ENCODE results near the gene GMDS. TPM values are rescaled to one million over a fixed set of nuclear protein-coding genes. Genes with fewer than 3 reads are reported as not detected.

GMDS gene
- total RNA-seq, 1 donor from 2014 or later = 7.2 TPM

DNA sequence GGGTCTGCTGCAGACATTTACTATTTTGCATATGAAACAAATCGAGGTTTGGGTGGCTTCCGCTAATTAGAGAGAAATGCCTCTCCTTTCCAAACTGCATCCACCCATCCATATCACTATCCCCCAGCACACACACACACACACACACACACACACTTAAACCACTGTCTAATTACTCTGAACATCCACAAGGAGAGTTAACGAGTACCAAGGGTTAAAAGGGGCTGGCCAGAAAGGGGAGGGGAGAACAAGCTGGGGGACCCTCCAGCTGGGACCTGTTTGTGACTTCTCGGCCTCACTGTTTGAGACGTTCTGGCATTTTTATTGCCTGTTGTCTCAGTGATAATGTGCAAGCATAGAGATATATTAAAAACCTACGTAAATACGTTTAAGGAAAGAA is 374.5 kb downstream of the GMDS start:
- TF ChIP-seq CTCF (IDR thresholded peaks at IDR 0.05; ENCODE audit: borderline replicate concordance) = no peak
- Histone ChIP-seq H3K27ac (replicated peaks) (no peak overlapping the region), H3K4me3 (no peak overlapping the region), H3K4me1 (peaks cover 18% of the 10 kb centered on the region), H3K9me3 (replicated peaks) (no peaks in the 10 kb centered on the region), H3K27me3 (ENCODE audit: low read depth) (peaks cover 50% of the 10 kb centered on the region), H3K36me3 (no peaks in the 10 kb centered on the region)
- intact Hi-C loops (cut with micrococcal nuclease) = no loop called here
- DNase-seq = no peak

- no peaks in the 10 kb centered on the region for H3K36me3 ChIP-seq
- TF ChIP-seq CTCF (IDR thresholded peaks at IDR 0.05; ENCODE audit: borderline replicate concordance) = no peak
- H3K27me3 ChIP-seq (ENCODE audit: low read depth) = peaks cover 50% of the 10 kb centered on the region
- H3K9me3 ChIP-seq (replicated peaks) = no peaks in the 10 kb centered on the region
- H3K27ac ChIP-seq (replicated peaks) = no peak overlapping the region
- H3K4me3 ChIP-seq = no peak overlapping the region
- intact Hi-C loops (cut with micrococcal nuclease) = no loop called here
- no peak for DNase-seq
- peaks cover 18% of the 10 kb centered on the region for H3K4me1 ChIP-seq
Measured at GRCh38 chr6:1870251-1870650, 375.2 kb downstream of the GMDS start.

DNA sequence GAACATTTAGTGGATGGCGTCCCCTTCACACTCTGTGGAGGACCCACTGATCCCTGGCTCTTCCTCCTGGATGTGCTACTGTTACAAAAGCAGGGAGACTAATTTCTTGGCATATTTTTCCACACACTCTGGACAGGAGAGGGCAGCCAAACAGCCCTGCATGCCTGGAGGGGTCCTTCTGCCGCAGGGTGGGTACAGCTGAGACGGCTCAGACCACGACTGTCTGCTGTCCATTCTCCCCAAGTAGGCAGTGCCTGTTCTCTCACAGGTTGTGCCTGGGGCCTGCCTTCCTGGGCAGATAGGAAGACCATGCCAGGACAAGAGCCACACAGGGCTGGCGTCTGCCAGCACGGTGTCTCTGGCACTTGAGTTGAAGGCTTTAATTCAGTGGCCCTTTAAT is 375.6 kb downstream of the GMDS start:
- Histone ChIP-seq H3K36me3 (no peaks in the 10 kb centered on the region), H3K4me1 (peaks cover 18% of the 10 kb centered on the region), H3K27me3 (ENCODE audit: low read depth) (peaks cover 50% of the 10 kb centered on the region), H3K27ac (replicated peaks) (no peak overlapping the region), H3K4me3 (no peak overlapping the region), H3K9me3 (replicated peaks) (no peaks in the 10 kb centered on the region)
- TF ChIP-seq CTCF (IDR thresholded peaks at IDR 0.05; ENCODE audit: borderline replicate concordance) = no peak
- no peak for DNase-seq
- intact Hi-C loops (cut with micrococcal nuclease) = no loop called here

GRCh38 chr6:1869308-1869707 is 376.1 kb downstream of the GMDS start:
- H3K36me3 ChIP-seq = no peaks in the 10 kb centered on the region
- DNase-seq = no peak
- H3K9me3 ChIP-seq (replicated peaks) = no peaks in the 10 kb centered on the region
- no peak overlapping the region for H3K27ac ChIP-seq (replicated peaks)
- no peak overlapping the region for H3K4me3 ChIP-seq
- TF ChIP-seq CTCF (IDR thresholded peaks at IDR 0.05; ENCODE audit: borderline replicate concordance) = no peak
- H3K4me1 ChIP-seq = peaks cover 18% of the 10 kb centered on the region
- peaks cover 46% of the 10 kb centered on the region for H3K27me3 ChIP-seq (ENCODE audit: low read depth)
- intact Hi-C loops (cut with micrococcal nuclease) = no loop called here

- no peak for TF ChIP-seq CTCF (IDR thresholded peaks at IDR 0.05; ENCODE audit: borderline replicate concordance)
- no peaks in the 10 kb centered on the region for H3K9me3 ChIP-seq (replicated peaks)
- H3K36me3 ChIP-seq = no peaks in the 10 kb centered on the region
- H3K27me3 ChIP-seq (ENCODE audit: low read depth) = peaks cover 42% of the 10 kb centered on the region
- H3K27ac ChIP-seq (replicated peaks) = no peak overlapping the region
- intact Hi-C loops (cut with micrococcal nuclease) = no loop called here
- no peak overlapping the region for H3K4me3 ChIP-seq
- DNase-seq = no peak
- peaks cover 18% of the 10 kb centered on the region for H3K4me1 ChIP-seq
Measured at GRCh38 chr6:1868561-1869261, 376.7 kb downstream of the GMDS start.

Data from left ventricle myocardium inferior (tissue), 1 donor.